HG03066 (cell line): ENCODE data around the gene LRP1B.

Experiments
- ATAC-seq: cut with Tn5 transposase; IDR thresholded peaks from one replicate; pipeline ENCODE4 v1.9.1; 2021; ENCODE audit warnings: low read depth; ENCODE audit not compliant: unreplicated experiment

Gene LRP1B

GRCh38 chr2:140882671-140883620 is 1247.9 kb downstream of the LRP1B start:
- no peak for ATAC-seq

GRCh38 chr2:140880573-140880972 is 1250.2 kb downstream of the LRP1B start:
- no peak for ATAC-seq

- no peak for ATAC-seq
These were observed 1254.8 kb downstream of the LRP1B start for GRCh38 chr2:140876015-140876414.

DNA sequence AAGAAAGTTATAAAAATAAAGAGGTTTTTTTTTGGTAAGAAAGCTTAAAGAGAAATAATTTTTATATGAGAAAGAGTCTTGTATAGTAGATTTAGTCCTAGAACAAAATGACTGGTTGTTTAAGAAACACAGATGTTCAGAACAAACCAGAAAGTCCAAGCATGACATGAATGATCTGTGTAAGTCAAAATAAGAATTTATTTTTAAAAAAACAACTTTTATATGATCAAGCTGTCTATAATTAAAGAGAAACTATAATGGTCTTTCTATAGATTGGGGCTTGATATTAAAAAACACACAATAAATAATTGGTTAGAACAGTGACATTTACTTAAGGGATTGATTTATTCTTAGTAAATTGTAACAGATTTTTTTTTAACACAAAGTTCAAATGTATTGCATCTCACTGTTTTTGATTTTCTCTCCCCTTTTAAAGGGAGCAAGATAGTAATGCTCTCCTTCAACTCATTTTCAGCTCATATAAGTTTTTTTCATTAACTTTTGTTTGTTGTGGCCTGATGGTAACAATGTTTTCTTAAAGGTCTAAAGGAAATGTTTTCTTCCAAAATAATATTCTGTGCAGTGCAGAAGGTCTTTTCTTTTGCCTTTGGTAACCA is 1256.8 kb downstream of the LRP1B start:
- no peak for ATAC-seq

GRCh38 chr2:140869925-140870324 is 1260.9 kb downstream of the LRP1B start:
- ATAC-seq, result no peak

- no peak for ATAC-seq
These were observed 1261.7 kb downstream of the LRP1B start for GRCh38 chr2:140869107-140869506.

DNA sequence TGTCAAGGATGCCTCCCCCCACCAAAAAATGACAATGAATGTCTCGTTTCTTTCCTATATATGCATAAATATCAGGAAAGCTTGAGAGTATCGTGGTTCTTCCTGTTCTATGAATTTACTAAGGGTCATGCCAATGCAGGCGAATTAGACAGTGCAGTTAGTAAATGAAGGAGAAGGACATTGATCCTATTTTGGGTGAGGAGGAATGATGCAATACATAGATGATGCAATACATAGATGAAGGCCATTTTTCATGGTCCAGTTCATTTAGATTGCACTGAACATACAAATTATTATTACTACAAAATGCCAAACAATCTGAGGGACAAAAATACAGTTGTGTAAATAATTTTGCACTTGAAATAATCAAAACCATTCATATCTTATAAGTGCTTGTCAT is 1265.0 kb downstream of the LRP1B start:
- no peak for ATAC-seq

DNA sequence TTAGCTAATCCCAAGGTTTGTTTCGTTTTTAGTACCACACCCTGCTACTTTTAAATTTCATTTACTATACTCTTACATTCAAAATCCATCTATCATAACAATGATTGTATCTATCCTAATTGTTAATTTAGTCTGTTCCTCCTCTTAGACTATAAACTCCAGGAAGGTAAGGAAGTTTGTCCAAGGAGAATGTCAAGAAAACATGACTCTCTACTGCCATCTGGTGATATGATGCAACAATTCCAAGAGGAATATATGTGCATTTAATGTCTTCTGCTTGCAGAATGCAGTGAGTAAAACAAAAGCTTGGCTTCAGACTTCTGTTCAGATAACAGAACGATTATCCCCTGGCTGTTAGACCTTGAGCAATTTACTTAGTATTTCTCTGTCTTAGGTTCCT is 1267.1 kb downstream of the LRP1B start:
- ATAC-seq, result no peak

DNA sequence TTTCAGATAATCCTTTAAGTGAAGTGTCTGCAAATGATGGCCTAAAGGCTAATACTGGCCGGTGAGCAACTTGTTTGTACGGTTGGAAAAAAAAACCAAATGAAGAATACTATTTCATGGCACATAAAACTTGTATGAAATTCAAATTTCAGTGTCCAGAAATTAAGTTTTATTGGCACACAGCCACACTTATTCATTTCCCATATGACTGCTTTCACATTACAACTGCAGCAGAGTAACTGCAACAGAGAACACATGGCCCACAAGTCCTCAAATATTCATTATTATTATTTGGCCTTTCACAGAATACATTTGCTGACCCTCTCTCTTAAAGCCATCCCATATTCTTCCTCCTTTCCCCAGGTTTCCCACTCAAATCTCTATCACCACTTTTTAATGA is 1268.6 kb downstream of the LRP1B start:
- ATAC-seq, result no peak

DNA sequence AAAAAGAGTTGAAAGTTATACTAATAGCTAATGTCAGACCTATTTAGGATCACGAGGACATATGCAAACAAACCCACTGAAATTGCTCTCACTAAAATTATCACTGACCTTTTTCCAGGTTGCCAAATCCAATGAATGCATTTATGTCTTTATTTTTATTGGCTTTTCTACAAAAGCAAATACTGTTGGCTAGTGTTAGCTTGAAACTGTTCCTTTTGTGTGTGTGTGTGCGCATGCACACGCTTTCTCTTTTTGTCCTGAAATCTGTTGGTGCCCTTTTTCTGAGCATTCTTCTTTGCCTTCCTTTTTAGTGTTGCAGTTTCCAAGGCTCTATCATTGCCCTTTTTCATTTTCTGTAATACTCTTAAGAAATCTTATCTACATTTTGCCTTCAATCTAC is 1269.2 kb downstream of the LRP1B start:
- no peak for ATAC-seq

DNA sequence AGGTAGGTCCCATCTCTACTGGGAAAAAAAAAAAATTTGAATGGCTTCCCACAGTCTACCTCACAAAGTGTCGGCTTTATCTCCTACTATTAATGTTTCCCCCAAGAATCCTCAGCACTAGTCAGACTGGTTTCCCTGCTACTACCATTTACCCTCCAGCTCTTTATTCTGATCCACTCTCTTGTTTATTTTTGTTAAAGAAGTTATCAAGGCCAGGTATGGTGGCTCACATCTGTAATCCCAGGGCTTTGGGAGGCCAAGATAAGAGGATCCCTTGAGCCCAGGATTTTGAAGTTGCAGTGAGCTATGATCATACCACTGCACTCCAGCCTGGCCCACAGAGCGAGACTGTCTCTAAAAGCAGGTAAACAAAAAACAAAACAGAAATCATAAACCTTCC is 1275.3 kb downstream of the LRP1B start:
- no peak for ATAC-seq

DNA sequence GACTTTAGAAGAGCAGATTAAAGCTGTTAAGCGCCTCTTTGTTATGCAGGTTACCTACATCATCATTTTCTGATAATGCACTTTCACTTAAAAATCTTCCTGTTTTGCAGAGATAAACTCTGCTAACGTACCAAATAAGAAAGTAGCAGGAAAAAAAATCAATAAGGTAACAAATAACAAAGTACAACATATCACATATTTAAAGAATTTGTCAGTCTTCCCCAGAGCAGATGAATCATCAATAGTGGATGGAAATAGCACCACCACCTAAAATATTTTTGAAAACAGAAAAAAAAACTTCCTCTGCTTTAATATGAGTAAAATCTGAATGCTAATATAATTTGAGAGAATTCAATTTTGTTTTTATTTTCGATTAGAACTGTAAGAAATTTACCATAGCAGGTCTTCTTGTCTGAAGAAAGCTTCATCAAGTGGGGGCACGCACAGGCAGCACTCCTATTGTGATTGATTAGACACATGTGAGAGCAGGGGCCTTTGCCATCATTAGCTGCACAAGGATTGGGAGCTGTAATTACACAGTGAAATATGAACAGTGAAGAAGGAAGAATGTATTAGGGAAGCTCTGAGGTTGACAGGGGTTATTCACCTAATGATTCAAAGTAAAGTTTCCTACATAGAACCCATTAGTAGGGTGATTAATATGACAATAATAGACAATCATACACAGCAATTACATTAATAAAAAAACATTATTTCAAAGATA is 1279.4 kb downstream of the LRP1B start:
- ATAC-seq, result no peak

DNA sequence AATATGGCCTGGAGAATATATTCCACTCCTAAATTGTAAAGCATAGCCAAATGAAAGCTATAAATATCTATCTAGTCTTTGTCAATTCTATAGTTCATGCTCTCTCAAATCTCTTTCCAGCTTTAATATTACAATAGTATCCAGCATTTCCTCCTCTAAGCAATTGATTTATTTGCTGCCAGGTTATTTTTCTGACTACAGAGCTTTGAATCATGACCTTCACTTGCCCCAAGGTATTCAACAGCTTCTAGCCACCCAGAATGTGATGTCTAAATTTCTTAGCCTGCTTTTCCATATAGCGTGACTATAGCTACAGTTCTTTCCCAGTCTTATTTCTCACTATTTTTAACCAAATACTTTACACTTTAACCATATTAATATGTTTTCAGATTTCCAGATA is 1287.6 kb downstream of the LRP1B start:
- no peak for ATAC-seq

GRCh38 chr2:140842110-140842509 is 1288.7 kb downstream of the LRP1B start:
- ATAC-seq, result no peak

DNA sequence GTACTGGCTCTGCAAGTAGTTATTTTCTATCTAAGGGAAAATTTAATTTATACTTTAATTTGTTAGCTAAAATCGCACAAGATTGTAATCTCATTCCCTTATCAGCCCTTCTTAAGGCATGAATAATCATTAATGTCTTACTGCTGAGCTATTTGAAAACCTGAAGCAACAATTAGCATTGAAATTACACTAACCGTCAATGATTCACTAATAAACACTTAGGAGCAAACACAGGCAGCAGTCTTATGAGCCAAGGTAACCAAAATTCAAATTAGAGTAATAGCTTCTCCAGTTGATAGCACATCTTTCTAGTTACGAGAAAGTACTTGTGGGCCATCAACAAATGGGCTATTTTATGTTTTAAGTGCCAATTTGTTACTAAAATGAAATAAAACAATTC is 1289.7 kb downstream of the LRP1B start:
- ATAC-seq, result no peak

DNA sequence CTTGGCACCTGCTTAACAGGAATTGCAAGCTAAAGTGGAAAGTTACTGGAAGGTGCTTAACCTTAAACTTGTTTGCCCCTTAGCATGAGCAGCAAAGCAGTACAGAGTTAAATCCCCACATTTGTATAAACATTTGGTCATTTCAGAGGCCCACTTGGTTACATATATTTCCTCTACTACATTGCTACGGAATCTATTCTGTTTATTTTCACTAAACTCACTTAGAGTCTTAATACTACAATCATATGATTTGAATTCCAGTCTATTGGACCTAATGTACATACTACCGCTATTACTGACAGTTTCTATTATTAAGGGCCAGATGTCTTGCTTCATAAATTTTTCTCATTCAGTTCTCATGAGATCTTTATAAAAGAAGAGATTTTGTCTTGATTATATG is 1294.0 kb downstream of the LRP1B start:
- no peak for ATAC-seq

GRCh38 chr2:140835079-140835478 is 1295.7 kb downstream of the LRP1B start:
- no peak for ATAC-seq

- no peak for ATAC-seq
These were observed 1316.7 kb downstream of the LRP1B start for GRCh38 chr2:140814141-140814540.

DNA sequence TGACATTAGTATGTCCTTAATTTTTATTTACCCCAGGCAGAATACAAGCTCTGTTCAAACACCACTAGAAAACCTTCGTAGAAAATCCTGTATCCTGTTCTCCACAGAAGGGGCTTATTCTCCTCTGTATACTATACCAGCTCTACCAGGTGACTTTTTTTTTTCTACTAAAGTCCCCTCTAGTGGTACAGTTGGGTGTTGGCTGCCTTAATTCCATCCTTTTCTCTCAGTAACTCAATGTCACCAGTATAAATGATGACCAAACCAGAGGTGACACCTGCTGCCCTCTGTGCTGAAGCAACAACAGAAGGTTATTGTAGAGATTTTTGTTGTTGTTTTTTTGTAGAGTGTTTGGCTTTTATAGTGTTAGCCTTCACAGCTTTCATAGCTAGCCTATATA is 1322.0 kb downstream of the LRP1B start:
- peak; percentile 87 for ATAC-seq

- no peak for ATAC-seq
These were observed 1322.6 kb downstream of the LRP1B start for GRCh38 chr2:140808211-140808610.

DNA sequence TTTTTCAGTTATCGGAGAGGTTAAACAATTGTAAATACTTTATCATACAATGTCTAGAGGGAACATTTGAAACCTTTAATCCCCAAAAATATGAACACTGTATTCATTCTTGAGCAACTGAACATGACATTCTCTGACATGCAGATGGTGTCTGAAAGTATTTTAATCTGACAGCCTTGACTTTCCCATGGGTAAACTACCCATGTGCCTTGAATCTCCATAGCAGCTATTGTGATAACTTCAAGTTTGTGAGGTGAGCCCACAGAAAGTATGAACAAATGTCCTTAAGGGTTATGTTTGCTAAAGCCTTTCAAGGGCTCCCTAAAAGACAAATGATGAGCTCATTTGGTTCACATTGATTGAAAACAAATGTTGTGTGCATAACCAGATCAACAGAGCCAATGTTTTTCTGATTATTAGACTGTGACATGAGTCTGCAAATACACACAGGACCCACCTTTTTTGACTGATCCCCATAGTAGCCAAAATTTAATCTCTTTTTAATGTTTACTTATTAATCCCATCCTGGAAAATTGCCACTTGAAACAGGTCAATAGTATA is 1326.0 kb downstream of the LRP1B start:
- no peak for ATAC-seq
